ENCODE measurements around the gene KCNAB2. TPM values are rescaled to one million over a fixed set of nuclear protein-coding genes. Genes with fewer than 3 reads are reported as not detected.

The KCNAB2 gene
- total RNA-seq, 1 experiment from 2014 or later, result 10.3 TPM

GRCh38 chr1:6094246-6094645, 48.6 kb downstream of the KCNAB2 start:
- Mint-ChIP-seq H3K9me3 (no peaks in the 10 kb centered on the region), H3K27me3 (ENCODE audit: low read depth) (no peaks in the 10 kb centered on the region), H3K4me3 (no peak overlapping the region), H3K27ac (no peak overlapping the region), H3K4me1 (no peaks in the 10 kb centered on the region), H3K36me3 (no peaks in the 10 kb centered on the region)
- TF ChIP-seq, protein P1, sequence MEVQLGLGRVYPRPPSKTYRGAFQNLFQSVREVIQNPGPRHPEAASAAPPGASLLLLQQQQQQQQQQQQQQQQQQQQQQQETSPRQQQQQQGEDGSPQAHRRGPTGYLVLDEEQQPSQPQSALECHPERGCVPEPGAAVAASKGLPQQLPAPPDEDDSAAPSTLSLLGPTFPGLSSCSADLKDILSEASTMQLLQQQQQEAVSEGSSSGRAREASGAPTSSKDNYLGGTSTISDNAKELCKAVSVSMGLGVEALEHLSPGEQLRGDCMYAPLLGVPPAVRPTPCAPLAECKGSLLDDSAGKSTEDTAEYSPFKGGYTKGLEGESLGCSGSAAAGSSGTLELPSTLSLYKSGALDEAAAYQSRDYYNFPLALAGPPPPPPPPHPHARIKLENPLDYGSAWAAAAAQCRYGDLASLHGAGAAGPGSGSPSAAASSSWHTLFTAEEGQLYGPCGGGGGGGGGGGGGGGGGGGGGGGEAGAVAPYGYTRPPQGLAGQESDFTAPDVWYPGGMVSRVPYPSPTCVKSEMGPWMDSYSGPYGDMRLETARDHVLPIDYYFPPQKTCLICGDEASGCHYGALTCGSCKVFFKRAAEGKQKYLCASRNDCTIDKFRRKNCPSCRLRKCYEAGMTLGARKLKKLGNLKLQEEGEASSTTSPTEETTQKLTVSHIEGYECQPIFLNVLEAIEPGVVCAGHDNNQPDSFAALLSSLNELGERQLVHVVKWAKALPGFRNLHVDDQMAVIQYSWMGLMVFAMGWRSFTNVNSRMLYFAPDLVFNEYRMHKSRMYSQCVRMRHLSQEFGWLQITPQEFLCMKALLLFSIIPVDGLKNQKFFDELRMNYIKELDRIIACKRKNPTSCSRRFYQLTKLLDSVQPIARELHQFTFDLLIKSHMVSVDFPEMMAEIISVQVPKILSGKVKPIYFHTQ (CRISPR knock-in tag; IDR thresholded peaks at IDR 0.05), result no peak
- TF ChIP-seq, protein P2, sequence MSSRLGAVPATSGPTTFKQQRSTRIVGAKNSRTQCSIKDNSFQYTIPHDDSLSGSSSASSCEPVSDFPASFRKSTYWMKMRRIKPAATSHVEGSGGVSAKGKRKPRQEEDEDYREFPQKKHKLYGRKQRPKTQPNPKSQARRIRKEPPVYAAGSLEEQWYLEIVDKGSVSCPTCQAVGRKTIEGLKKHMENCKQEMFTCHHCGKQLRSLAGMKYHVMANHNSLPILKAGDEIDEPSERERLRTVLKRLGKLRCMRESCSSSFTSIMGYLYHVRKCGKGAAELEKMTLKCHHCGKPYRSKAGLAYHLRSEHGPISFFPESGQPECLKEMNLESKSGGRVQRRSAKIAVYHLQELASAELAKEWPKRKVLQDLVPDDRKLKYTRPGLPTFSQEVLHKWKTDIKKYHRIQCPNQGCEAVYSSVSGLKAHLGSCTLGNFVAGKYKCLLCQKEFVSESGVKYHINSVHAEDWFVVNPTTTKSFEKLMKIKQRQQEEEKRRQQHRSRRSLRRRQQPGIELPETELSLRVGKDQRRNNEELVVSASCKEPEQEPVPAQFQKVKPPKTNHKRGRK (CRISPR knock-in tag; IDR thresholded peaks at IDR 0.05; ENCODE audit: borderline replicate concordance), result no peak
- no peak for TF ChIP-seq ZNF121 (CRISPR knock-in tag; IDR thresholded peaks at IDR 0.05)
- TF ChIP-seq, protein P3, sequence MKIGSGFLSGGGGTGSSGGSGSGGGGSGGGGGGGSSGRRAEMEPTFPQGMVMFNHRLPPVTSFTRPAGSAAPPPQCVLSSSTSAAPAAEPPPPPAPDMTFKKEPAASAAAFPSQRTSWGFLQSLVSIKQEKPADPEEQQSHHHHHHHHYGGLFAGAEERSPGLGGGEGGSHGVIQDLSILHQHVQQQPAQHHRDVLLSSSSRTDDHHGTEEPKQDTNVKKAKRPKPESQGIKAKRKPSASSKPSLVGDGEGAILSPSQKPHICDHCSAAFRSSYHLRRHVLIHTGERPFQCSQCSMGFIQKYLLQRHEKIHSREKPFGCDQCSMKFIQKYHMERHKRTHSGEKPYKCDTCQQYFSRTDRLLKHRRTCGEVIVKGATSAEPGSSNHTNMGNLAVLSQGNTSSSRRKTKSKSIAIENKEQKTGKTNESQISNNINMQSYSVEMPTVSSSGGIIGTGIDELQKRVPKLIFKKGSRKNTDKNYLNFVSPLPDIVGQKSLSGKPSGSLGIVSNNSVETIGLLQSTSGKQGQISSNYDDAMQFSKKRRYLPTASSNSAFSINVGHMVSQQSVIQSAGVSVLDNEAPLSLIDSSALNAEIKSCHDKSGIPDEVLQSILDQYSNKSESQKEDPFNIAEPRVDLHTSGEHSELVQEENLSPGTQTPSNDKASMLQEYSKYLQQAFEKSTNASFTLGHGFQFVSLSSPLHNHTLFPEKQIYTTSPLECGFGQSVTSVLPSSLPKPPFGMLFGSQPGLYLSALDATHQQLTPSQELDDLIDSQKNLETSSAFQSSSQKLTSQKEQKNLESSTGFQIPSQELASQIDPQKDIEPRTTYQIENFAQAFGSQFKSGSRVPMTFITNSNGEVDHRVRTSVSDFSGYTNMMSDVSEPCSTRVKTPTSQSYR (CRISPR knock-in tag; IDR thresholded peaks at IDR 0.05), result no peak
- no peak for TF ChIP-seq NFATC4 (CRISPR knock-in tag; IDR thresholded peaks at IDR 0.05)
- TF ChIP-seq CBFB (CRISPR knock-in tag; IDR thresholded peaks at IDR 0.05; ENCODE audit: low read depth), result no peak
- no peak for TF ChIP-seq GTF2I (CRISPR knock-in tag; conservative IDR thresholded peaks at IDR 0.05)
- no peak for TF ChIP-seq CDX4 (CRISPR knock-in tag; IDR thresholded peaks at IDR 0.05; ENCODE audit: borderline replicate concordance)
- TF ChIP-seq SOX15 (CRISPR knock-in tag; IDR thresholded peaks at IDR 0.05), result no peak
- TF ChIP-seq, protein P4, sequence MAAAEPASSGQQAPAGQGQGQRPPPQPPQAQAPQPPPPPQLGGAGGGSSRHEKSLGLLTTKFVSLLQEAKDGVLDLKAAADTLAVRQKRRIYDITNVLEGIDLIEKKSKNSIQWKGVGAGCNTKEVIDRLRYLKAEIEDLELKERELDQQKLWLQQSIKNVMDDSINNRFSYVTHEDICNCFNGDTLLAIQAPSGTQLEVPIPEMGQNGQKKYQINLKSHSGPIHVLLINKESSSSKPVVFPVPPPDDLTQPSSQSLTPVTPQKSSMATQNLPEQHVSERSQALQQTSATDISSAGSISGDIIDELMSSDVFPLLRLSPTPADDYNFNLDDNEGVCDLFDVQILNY (CRISPR knock-in tag; IDR thresholded peaks at IDR 0.05), result no peak
- TF ChIP-seq ATF1 (CRISPR knock-in tag; IDR thresholded peaks at IDR 0.05), result no peak
- TF ChIP-seq ZNF317 (CRISPR knock-in tag; IDR thresholded peaks at IDR 0.05; ENCODE audit: borderline replicate concordance, low read depth), result no peak
- TF ChIP-seq KAT7 (CRISPR knock-in tag; IDR thresholded peaks at IDR 0.05; ENCODE audit: borderline replicate concordance), result no peak
- TF ChIP-seq ZNF232 (CRISPR knock-in tag; IDR thresholded peaks at IDR 0.05), result no peak
- no peak for TF ChIP-seq ZSCAN18 (CRISPR knock-in tag; IDR thresholded peaks at IDR 0.05)
- no peak for TF ChIP-seq RORB (CRISPR knock-in tag; IDR thresholded peaks at IDR 0.05)
- no peak for TF ChIP-seq SMAD4 (CRISPR knock-in tag; IDR thresholded peaks at IDR 0.05)
- DNase-seq (ENCODE audit: low spot score) (no peak), ATAC-seq (no peak)
- ChIA-PET POLR2A (no interaction called here), CTCF (interaction anchor here (1.6 to 2.3 kb wide), 2 partner anchors 13 to 42 kb away, joined by 3 to 7 read pairs; no protein-coding TSS in a partner anchor)

All from WTC11 (cell line).